CD14-positive monocyte (primary cell): ENCODE data around the gene ARL13A. TPM values are rescaled to one million over a fixed set of nuclear protein-coding genes. Genes with fewer than 3 reads are reported as not detected.

ENCODE experiments used
- DNase-seq, 3 donors: peaks; one replicate each; pipeline ENCODE4 v3.0.0-alpha.2; 2011 to 2022
- H2AFZ ChIP-seq: 2 replicates; pipeline ENCODE4 v1.6.0; 2012; ENCODE audit warnings: mild to moderate bottlenecking, low read depth, low read length, inconsistent platforms; ENCODE audit not compliant: insufficient read depth, poor library complexity, severe bottlenecking
- H3K27ac ChIP-seq, 2 donors: 1 replicate in 1 of 2; 2 replicates in 1 of 2; pipeline ENCODE4 v1.5.1; 2012 to 2013; ENCODE audit warnings: low read length in 2 of 2, control low read depth in 1 of 2, inconsistent platforms in 1 of 2, low read depth in 1 of 2, mild to moderate bottlenecking in 1 of 2
- H3K27me3 ChIP-seq, 2 donors: one replicate each; pipeline versions ENCODE4 v1.6.0 to v1.6.1; 2011 to 2013; ENCODE audit warnings: low read length in 2 of 2; ENCODE audit not compliant: control insufficient read depth in 2 of 2, insufficient read depth in 2 of 2
- H3K36me3 ChIP-seq, 2 donors: replicated peaks in 1 of 2; 1 replicate in 1 of 2; 2 replicates in 1 of 2; pipeline versions ENCODE4 v1.5.1 to v1.6.1; 2012 to 2013; ENCODE audit warnings: low read length in 2 of 2, control low read depth in 1 of 2, inconsistent platforms in 1 of 2, mild to moderate bottlenecking in 1 of 2; ENCODE audit not compliant: insufficient read depth in 2 of 2, control insufficient read depth in 1 of 2
- H3K4me1 ChIP-seq, 2 donors: 1 replicate in 1 of 2; 2 replicates in 1 of 2; pipeline versions ENCODE4 v1.5.1 to v1.6.1; 2012 to 2013; ENCODE audit warnings: low read length in 2 of 2, control low read depth in 1 of 2, inconsistent platforms in 1 of 2, mild to moderate bottlenecking in 1 of 2, moderate library complexity in 1 of 2; ENCODE audit not compliant: insufficient read depth in 2 of 2, control insufficient read depth in 1 of 2
- H3K4me2 ChIP-seq: replicated peaks from 2 replicates; pipeline ENCODE3; 2012; ENCODE audit warnings: low read length, moderate library complexity, mild to moderate bottlenecking; ENCODE audit not compliant: poor library complexity, severe bottlenecking; ENCODE audit errors: extremely low read depth
- H3K4me3 ChIP-seq, 3 experiments: fragments of 200-600 bp in 1 of 3; sonication (generic) in 1 of 3; replicated peaks in 1 of 3; 1 replicate in 2 of 3; 2 replicates in 1 of 3; pipeline ENCODE4 v1.5.1; 2011 to 2013; ENCODE audit warnings: low read length in 3 of 3, mild to moderate bottlenecking in 3 of 3, control low read depth in 2 of 3, low read depth in 2 of 3, inconsistent platforms in 1 of 3, moderate library complexity in 1 of 3
- H3K79me2 ChIP-seq: 2 replicates; pipeline ENCODE4 v1.6.0; 2012; ENCODE audit warnings: mild to moderate bottlenecking, control low read depth, inconsistent platforms, low read length, moderate library complexity; ENCODE audit not compliant: insufficient read depth
- H3K9ac ChIP-seq: 2 replicates; pipeline ENCODE4 v1.6.0; 2017; ENCODE audit warnings: low read length, mild to moderate bottlenecking; ENCODE audit not compliant: insufficient read depth, poor library complexity, severe bottlenecking
- H3K9me3 ChIP-seq, 2 donors: replicated peaks in 1 of 2; 1 replicate in 1 of 2; 2 replicates in 1 of 2; pipeline versions ENCODE4 v1.5.1 to v1.6.1; 2012 to 2013; ENCODE audit warnings: low read length in 2 of 2, control low read depth in 1 of 2; ENCODE audit not compliant: control insufficient read depth in 1 of 2, insufficient read depth in 1 of 2
- H4K20me1 ChIP-seq: 2 replicates; pipeline ENCODE4 v1.6.0; 2012; ENCODE audit warnings: mild to moderate bottlenecking, low read length, control low read depth, moderate library complexity; ENCODE audit not compliant: insufficient read depth
- H3K27ac Mint-ChIP-seq, 7 donors: one replicate each; pipeline ENCODE4 v1.8.0; 2020; ENCODE audit warnings: mild to moderate bottlenecking in 7 of 7, mixed read lengths in 7 of 7, moderate library complexity in 6 of 7, inconsistent platforms in 2 of 7
- H3K27me3 Mint-ChIP-seq, 3 donors: one replicate each; pipeline ENCODE4 v1.8.0; 2021 to 2022; ENCODE audit warnings: low read depth in 3 of 3, mild to moderate bottlenecking in 3 of 3, mixed read lengths in 3 of 3, moderate library complexity in 3 of 3, inconsistent platforms in 1 of 3
- H3K36me3 Mint-ChIP-seq, 2 donors: one replicate each; pipeline ENCODE4 v1.8.0; 2020; ENCODE audit warnings: mixed read lengths in 2 of 2, inconsistent platforms in 1 of 2, mild to moderate bottlenecking in 1 of 2
- H3K4me1 Mint-ChIP-seq: one replicate; pipeline ENCODE4 v1.8.0; 2020; ENCODE audit warnings: mild to moderate bottlenecking, mixed read lengths
- H3K4me3 Mint-ChIP-seq, 2 donors: one replicate each; pipeline ENCODE4 v1.8.0; 2020; ENCODE audit warnings: mild to moderate bottlenecking in 2 of 2, mixed read lengths in 2 of 2, moderate library complexity in 1 of 2
- H3K9me3 Mint-ChIP-seq, 7 donors: one replicate each; pipeline ENCODE4 v1.8.0; 2020 to 2022; ENCODE audit warnings: mixed read lengths in 7 of 7, mild to moderate bottlenecking in 6 of 7, moderate library complexity in 6 of 7, inconsistent platforms in 2 of 7
- WGBS: methylation state at CpG from one replicate; pipeline ENCODE4 v1.1.5; 2013; ENCODE audit warnings: missing lambda C conversion rate; ENCODE audit not compliant: insufficient coverage; 5-methylcytosine and 5-hydroxymethylcytosine counted together
- intact Hi-C, 2 donors: fragments of 100-400 bp; cut with micrococcal nuclease; formaldehyde crosslinking; loops; one replicate each; pipeline versions ENCODE4 v1.15.0 to v1.15.1; 2023
- polyA plus RNA-seq, 3 donors: library from polyadenylated mRNA; depleted of rRNA in 1 of 3; unstranded in 2 of 3; stranded (reverse) in 1 of 3; fragments of 300-500 nt in 2 of 3; fragments of >200 nt in 1 of 3; fragmentation: Illumina TruSeq in 2 of 3; gene quantifications; 1 replicate in 2 of 3; 2 replicates in 1 of 3; pipeline ENCODE4 v1.2.3, GENCODE V29; 2012 to 2021
- TF ChIP-seq, protein P1 (sequence below): fragments of 200-600 bp; IDR thresholded peaks from one replicate; pipeline ENCODE4 v1.8.0; 2022; ENCODE audit warnings: antibody characterized with exemption, mild to moderate bottlenecking

The ARL13A gene
- polyA plus RNA-seq, 3 donors: not detected

DNA sequence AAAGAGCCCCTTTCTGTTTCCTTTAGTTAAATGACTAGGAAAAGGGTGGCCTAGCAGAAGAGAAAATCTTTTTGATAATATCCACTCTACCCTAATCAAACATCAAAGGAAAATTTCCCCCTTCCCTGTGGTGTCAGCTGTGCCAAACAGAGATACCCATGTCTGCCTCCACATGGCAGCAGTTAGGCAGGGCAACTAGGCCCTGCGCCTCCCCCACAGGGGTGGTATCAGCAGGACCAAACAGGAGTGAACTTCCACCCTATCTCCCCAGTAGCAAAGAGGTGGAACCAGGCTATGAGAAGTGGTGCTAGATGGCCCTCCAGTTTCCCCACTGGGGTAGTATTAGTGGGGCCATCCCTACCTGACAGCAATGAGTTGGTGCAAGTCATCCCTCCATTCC lies 21.0 kb upstream of the ARL13A start:
- TF ChIP-seq, protein P1, sequence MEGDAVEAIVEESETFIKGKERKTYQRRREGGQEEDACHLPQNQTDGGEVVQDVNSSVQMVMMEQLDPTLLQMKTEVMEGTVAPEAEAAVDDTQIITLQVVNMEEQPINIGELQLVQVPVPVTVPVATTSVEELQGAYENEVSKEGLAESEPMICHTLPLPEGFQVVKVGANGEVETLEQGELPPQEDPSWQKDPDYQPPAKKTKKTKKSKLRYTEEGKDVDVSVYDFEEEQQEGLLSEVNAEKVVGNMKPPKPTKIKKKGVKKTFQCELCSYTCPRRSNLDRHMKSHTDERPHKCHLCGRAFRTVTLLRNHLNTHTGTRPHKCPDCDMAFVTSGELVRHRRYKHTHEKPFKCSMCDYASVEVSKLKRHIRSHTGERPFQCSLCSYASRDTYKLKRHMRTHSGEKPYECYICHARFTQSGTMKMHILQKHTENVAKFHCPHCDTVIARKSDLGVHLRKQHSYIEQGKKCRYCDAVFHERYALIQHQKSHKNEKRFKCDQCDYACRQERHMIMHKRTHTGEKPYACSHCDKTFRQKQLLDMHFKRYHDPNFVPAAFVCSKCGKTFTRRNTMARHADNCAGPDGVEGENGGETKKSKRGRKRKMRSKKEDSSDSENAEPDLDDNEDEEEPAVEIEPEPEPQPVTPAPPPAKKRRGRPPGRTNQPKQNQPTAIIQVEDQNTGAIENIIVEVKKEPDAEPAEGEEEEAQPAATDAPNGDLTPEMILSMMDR: no peak
- Mint-ChIP-seq H3K36me3 (no peaks in the 10 kb centered on the region), H3K9me3 (peaks cover 0 to 6% (median 0%) of the 10 kb centered on the region in 7 donors), H3K4me1 (no peaks in the 10 kb centered on the region), H3K27ac (no peak overlapping the region), H3K27me3 (peaks cover 0 to 7% (median 2%) of the 10 kb centered on the region in 3 donors), H3K4me3 (no peak overlapping the region)
- no peak overlapping the region for H3K4me3 ChIP-seq
- DNase-seq: no peak
- no peak overlapping the region for H3K9ac ChIP-seq
- H3K79me2 ChIP-seq: no peaks in the 10 kb centered on the region
- no peaks in the 10 kb centered on the region for H3K9me3 ChIP-seq
- intact Hi-C loops: no loop called here
- H3K27me3 ChIP-seq: no peaks in the 10 kb centered on the region
- no peaks in the 10 kb centered on the region for H3K4me1 ChIP-seq
- H2AFZ ChIP-seq: no peak overlapping the region
- no peaks in the 10 kb centered on the region for H4K20me1 ChIP-seq
- no CpG with 5 or more reads among the region's 1 CpG for WGBS
- H3K27ac ChIP-seq: no peak overlapping the region
- no peak overlapping the region for H3K4me2 ChIP-seq
- no peaks in the 10 kb centered on the region for H3K36me3 ChIP-seq

DNA sequence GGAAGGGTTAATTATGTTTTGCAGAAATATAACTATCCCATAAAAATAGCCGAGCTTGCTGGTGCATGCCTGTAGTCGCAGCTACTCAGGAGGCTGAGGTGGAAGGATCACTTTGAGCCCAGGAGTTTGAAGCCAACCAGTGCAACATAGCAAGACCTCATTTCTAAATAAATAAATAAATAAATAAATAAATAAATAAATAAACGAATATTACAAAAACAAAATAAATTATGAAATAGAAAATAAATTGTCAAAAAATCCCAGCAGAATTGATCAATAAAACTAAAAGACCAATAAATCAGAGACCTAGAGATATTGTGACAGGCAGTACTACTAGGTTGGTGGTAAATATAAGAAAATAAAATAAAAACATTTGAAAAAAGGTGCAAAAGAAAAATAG lies 6.7 kb upstream of the ARL13A start:
- Histone ChIP-seq H3K9ac (no peak overlapping the region), H3K36me3 (no peaks in the 10 kb centered on the region), H3K27ac (no peak overlapping the region), H4K20me1 (no peaks in the 10 kb centered on the region), H3K9me3 (no peaks in the 10 kb centered on the region), H2AFZ (no peak overlapping the region), H3K4me3 (no peak overlapping the region), H3K27me3 (no peaks in the 10 kb centered on the region), H3K4me1 (no peaks in the 10 kb centered on the region), H3K4me2 (no peak overlapping the region), H3K79me2 (no peaks in the 10 kb centered on the region)
- WGBS: no CpG with 5 or more reads among the region's 3 CpGs
- intact Hi-C loops: no loop called here
- Mint-ChIP-seq H3K27me3 (no peaks in the 10 kb centered on the region), H3K4me3 (no peak overlapping the region), H3K27ac (no peak overlapping the region), H3K4me1 (no peaks in the 10 kb centered on the region), H3K9me3 (peaks cover 0 to 9% (median 0%) of the 10 kb centered on the region in 7 donors), H3K36me3 (no peaks in the 10 kb centered on the region)
- TF ChIP-seq, protein P1: no peak
- no peak for DNase-seq
